Naive thymus-derived CD4-positive, alpha-beta T cell (primary cell): ENCODE data around the gene CORO1C. TPM values are rescaled to one million over a fixed set of nuclear protein-coding genes. Genes with fewer than 3 reads are reported as not detected.

Experiments
- ATAC-seq: fragments of 150-1000 bp; cut with Tn5 transposase; 2 replicates; pipeline ENCODE4 v1.10.0; 2021; ENCODE audit warnings: mild to moderate bottlenecking, moderate library complexity
- CTCF ChIA-PET: fragments of 350-600 bp; sonication (Branson Sonifier 250); formaldehyde crosslinking; loops from one replicate; lab custom pipeline; 2021; ENCODE audit warnings: antibody characterized with exemption; lab: Charles Lee
- POLR2A ChIA-PET: fragments of 350-600 bp; sonication (Branson Sonifier 250); formaldehyde crosslinking; loops from one replicate; lab custom pipeline; 2021; ENCODE audit warnings: antibody characterized with exemption, inconsistent platforms; lab: Charles Lee
- DNase-seq, 9 donors: peaks; one replicate each; pipeline versions ENCODE4 v3.0.0 to v3.0.0-alpha.2; 2020 to 2022; ENCODE audit warnings: mixed read lengths in 1 of 9
- H3K27ac ChIP-seq: one replicate; pipeline ENCODE4 v1.7.0; 2013; ENCODE audit warnings: mild to moderate bottlenecking, low read depth, low read length, moderate library complexity
- H3K27me3 ChIP-seq, 2 donors: one replicate each; pipeline ENCODE4 v1.7.0; 2013; ENCODE audit warnings: low read length in 2 of 2, mild to moderate bottlenecking in 2 of 2, moderate library complexity in 2 of 2; ENCODE audit not compliant: control insufficient read depth in 2 of 2, insufficient read depth in 2 of 2
- H3K36me3 ChIP-seq, 3 experiments: 1 replicate in 2 of 3; 2 replicates in 1 of 3; pipeline ENCODE4 v1.7.0; 2013; ENCODE audit warnings: low read length in 3 of 3, mild to moderate bottlenecking in 3 of 3, moderate library complexity in 1 of 3; ENCODE audit not compliant: insufficient read depth in 3 of 3, control insufficient read depth in 2 of 3
- H3K4me1 ChIP-seq, 2 donors: one replicate each; pipeline ENCODE4 v1.7.0; 2013; ENCODE audit warnings: low read length in 2 of 2, mild to moderate bottlenecking in 2 of 2, moderate library complexity in 1 of 2; ENCODE audit not compliant: control insufficient read depth in 2 of 2, insufficient read depth in 2 of 2
- H3K4me3 ChIP-seq: 2 replicates; pipeline ENCODE4 v1.7.0; 2013; ENCODE audit warnings: mild to moderate bottlenecking, low read length
- H3K9me3 ChIP-seq, 3 experiments: 1 replicate in 2 of 3; 2 replicates in 1 of 3; pipeline ENCODE4 v1.7.0; 2013; ENCODE audit warnings: low read length in 3 of 3; ENCODE audit not compliant: control insufficient read depth in 2 of 3
- H3K27ac Mint-ChIP-seq, 9 donors: one replicate each; pipeline ENCODE4 v1.8.0; 2020 to 2022; ENCODE audit warnings: mixed read lengths in 9 of 9, mild to moderate bottlenecking in 8 of 9, moderate library complexity in 5 of 9, inconsistent platforms in 2 of 9
- H3K27me3 Mint-ChIP-seq, 5 donors: one replicate each; pipeline ENCODE4 v1.8.0; 2021 to 2022; ENCODE audit warnings: mixed read lengths in 5 of 5, mild to moderate bottlenecking in 1 of 5
- H3K36me3 Mint-ChIP-seq, 5 donors: one replicate each; pipeline ENCODE4 v1.8.0; 2020 to 2022; ENCODE audit warnings: mixed read lengths in 5 of 5, mild to moderate bottlenecking in 3 of 5, inconsistent platforms in 1 of 5
- H3K4me1 Mint-ChIP-seq, 7 donors: one replicate each; pipeline ENCODE4 v1.8.0; 2020 to 2022; ENCODE audit warnings: mixed read lengths in 7 of 7, mild to moderate bottlenecking in 3 of 7, inconsistent platforms in 1 of 7
- H3K4me3 Mint-ChIP-seq, 10 donors: one replicate each; pipeline ENCODE4 v1.8.0; 2020 to 2022; ENCODE audit warnings: mild to moderate bottlenecking in 10 of 10, mixed read lengths in 10 of 10, moderate library complexity in 6 of 10, inconsistent platforms in 2 of 10
- H3K9me3 Mint-ChIP-seq, 11 donors: one replicate each; pipeline ENCODE4 v1.8.0; 2020 to 2022; ENCODE audit warnings: mixed read lengths in 11 of 11, mild to moderate bottlenecking in 4 of 11, inconsistent platforms in 1 of 11, moderate library complexity in 1 of 11
- intact Hi-C, 2 donors: fragments of 100-400 bp; cut with micrococcal nuclease; formaldehyde crosslinking; loops; one replicate each; pipeline ENCODE4 v1.15.1; 2023
- polyA plus RNA-seq, 2 donors: library from polyadenylated mRNA; unstranded; fragments of 300-500 nt; fragmentation: Illumina TruSeq; gene quantifications; one replicate each; pipeline ENCODE4 v1.2.3, GENCODE V29; 2021
- total RNA-seq, 6 experiments: library from RNA in 5 of 6; stranded (reverse) in 5 of 6; gene quantifications; 1 replicate in 5 of 6; 2 replicates in 1 of 6; pipeline ENCODE4 v1.2.3 and lab custom pipeline; 2021 to 2026

The CORO1C gene
- total and polyA plus RNA-seq, 7 experiments from 2014 or later = 2.5 to 71.8 (median 8.9) TPM

DNA sequence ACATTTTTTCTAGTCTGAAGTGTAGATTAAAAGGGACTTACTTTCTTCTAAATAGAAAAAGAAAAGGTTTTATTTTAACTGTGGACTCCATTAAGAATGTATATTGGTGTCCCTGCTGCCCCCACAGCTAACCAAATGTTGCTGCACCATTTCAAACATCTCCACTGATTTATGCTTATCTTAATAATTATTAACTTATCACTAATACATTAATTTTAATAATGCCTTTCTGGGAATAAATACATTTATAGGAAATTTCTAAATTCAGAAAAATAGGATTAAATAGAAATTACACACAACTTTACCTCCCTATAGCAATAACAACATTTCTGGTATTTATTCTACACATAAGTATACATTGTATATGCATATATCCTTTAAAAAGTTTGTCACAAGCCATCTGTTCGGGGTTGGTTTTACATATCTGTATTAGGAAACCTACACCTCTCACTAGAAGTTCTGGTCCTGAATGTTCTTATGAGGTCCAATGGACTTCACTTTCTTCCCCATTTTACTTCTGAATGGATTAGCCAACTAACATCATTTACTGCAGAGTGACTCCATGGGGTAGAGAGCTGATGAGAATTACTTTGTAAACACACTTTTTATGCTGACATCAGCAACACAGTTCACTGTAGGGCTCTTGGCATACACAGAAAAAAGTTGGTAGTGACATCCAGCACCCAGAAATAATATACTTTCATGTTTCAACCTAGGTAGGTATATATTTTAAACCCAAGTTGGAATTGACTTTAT, 88.2 kb downstream of the CORO1C start:
- Mint-ChIP-seq H3K4me3 (no peak overlapping the region), H3K27ac (no peak overlapping the region), H3K4me1 (peaks cover 24 to 50% (median 38%) of the 10 kb centered on the region in 7 donors), H3K9me3 (no peaks in the 10 kb centered on the region), H3K27me3 (no peaks in the 10 kb centered on the region), H3K36me3 (peaks cover 0 to 13% (median 0%) of the 10 kb centered on the region in 5 donors)
- H3K27ac ChIP-seq = no peak overlapping the region
- H3K27me3 ChIP-seq = no peaks in the 10 kb centered on the region
- ChIA-PET CTCF (no interaction called here), POLR2A (interaction anchor here (0.5 to 1.3 kb wide), 4 partner anchors 10 to 1317 kb away, joined by 3 to 6 read pairs (median 3); partner anchors contain the start of gene SELPLG)
- no peak overlapping the region for H3K4me3 ChIP-seq
- intact Hi-C loops = no loop called here
- no peak for DNase-seq
- H3K4me1 ChIP-seq = peaks cover 0 to 27% of the 10 kb centered on the region in 2 donors
- ATAC-seq = no peak
- H3K36me3 ChIP-seq = no peaks in the 10 kb centered on the region
- H3K9me3 ChIP-seq = no peaks in the 10 kb centered on the region

DNA sequence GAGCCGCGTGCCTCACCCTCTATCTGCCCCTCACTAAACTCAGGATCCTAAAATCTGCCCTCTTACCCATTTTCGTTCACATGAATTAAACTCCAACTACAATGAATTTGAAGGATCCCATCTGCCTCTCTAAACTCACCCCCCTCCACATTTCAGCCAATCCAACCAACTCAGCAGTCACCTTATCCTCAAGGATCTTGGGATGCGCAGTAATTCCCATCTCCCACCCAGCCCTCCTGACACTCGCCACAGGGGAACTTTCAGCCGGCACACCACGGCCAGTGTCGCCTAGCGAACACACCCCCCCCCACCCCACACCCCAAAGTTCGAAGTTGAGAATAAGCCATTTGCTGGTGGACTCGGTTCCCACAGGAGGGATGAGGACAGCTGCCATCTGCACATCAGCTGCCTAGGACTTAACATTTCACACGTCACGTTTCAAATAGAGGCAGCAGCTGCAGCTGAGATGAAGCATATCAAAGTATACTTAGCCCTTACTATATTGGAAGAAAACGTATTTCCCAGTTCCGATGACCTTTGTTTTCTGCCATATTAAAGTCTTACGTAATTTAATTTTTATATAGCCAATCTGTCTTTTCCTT, 88.9 kb downstream of the CORO1C start:
- intact Hi-C loops = no loop called here
- no peak overlapping the region for H3K27ac ChIP-seq
- H3K9me3 Mint-ChIP-seq = no peaks in the 10 kb centered on the region
- peaks cover 0 to 13% (median 0%) of the 10 kb centered on the region in 5 donors for H3K36me3 Mint-ChIP-seq
- ATAC-seq (no peak), DNase-seq (no peak)
- ChIA-PET POLR2A (interaction anchor here (0.5 to 1.3 kb wide), 4 partner anchors 9 to 1316 kb away, joined by 3 to 6 read pairs (median 3); partner anchors contain the start of gene SELPLG), CTCF (interaction anchor here (0.6 kb wide), 1 partner anchor 1346 kb away, joined by 3 read pairs; no protein-coding TSS in a partner anchor)
- H3K4me1 Mint-ChIP-seq = peaks cover 28 to 56% (median 41%) of the 10 kb centered on the region in 7 donors
- peak overlapping the region in 5 of 9 donors; percentile 19 to 56 (median 32) for H3K27ac Mint-ChIP-seq
- no peaks in the 10 kb centered on the region for H3K27me3 Mint-ChIP-seq
- no peaks in the 10 kb centered on the region for H3K36me3 ChIP-seq
- H3K27me3 ChIP-seq = no peaks in the 10 kb centered on the region
- H3K4me1 ChIP-seq = peaks cover 0 to 27% of the 10 kb centered on the region in 2 donors
- no peak overlapping the region for H3K4me3 ChIP-seq
- H3K4me3 Mint-ChIP-seq = no peak overlapping the region
- H3K9me3 ChIP-seq = no peaks in the 10 kb centered on the region

- H3K4me3 ChIP-seq = no peak overlapping the region
- no peaks in the 10 kb centered on the region for H3K27me3 Mint-ChIP-seq
- CTCF ChIA-PET = interaction anchor here (0.6 to 2.5 kb wide), 4 partner anchors 11 to 1347 kb away, joined by 3 to 13 read pairs (median 4); no protein-coding TSS in a partner anchor
- H3K36me3 Mint-ChIP-seq = peaks cover 0 to 11% (median 0%) of the 10 kb centered on the region in 5 donors
- POLR2A ChIA-PET = interaction anchor here (0.6 to 1.9 kb wide), 5 partner anchors 10 to 80 kb away, joined by 3 to 5 read pairs (median 4); partner anchors contain the start of gene ISCU
- no peaks in the 10 kb centered on the region for H3K36me3 ChIP-seq
- H3K9me3 Mint-ChIP-seq = no peaks in the 10 kb centered on the region
- no peak overlapping the region for H3K4me3 Mint-ChIP-seq
- ATAC-seq (peak; percentile 19), DNase-seq (no peak)
- H3K4me1 ChIP-seq = peaks cover 0 to 22% of the 10 kb centered on the region in 2 donors
- no peak overlapping the region for H3K27ac ChIP-seq
- H3K9me3 ChIP-seq = no peaks in the 10 kb centered on the region
- no peaks in the 10 kb centered on the region for H3K27me3 ChIP-seq
- peak overlapping the region in 5 of 9 donors; percentile 19 to 56 (median 33) for H3K27ac Mint-ChIP-seq
- H3K4me1 Mint-ChIP-seq = peaks cover 32 to 55% (median 39%) of the 10 kb centered on the region in 7 donors
- intact Hi-C loops = no loop called here
These were observed 89.7 kb downstream of the CORO1C start for GRCh38 chr12:108641446-108642268.

DNA sequence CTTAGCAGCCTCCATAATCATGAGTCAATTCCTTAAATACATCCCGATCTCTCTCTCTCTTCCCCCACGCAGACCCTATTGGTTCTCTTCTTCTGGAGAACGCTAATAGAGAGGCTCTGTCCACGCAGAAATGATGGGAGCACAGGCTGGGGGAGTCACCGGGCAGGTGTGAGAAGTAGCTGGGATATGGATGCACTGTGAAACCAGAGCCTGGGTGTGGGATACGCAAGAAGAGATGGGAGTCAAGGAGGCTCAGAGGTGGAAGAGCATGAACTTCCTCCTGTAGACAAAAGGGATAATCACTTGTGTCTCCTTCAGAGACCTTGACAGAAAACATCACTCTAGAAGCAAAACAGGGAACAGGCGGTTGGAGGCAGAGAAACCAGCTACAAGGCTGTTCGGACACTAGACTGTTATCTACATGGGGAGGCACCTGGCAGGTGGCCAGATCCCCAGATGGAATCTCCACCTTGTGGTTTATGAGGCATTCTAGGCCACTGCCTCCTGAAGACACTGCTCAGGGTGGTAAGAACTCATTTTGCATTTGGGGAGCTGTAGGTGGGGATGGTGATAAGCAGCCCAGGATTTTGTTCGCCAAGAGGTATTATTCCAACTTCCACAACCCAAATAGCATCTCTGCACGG, 90.4 kb downstream of the CORO1C start:
- DNase-seq (no peak), ATAC-seq (no peak)
- CTCF ChIA-PET = interaction anchor here (1.1 to 2.5 kb wide), 3 partner anchors 10 to 77 kb away, joined by 3 to 13 read pairs (median 4); no protein-coding TSS in a partner anchor
- H3K36me3 ChIP-seq = no peaks in the 10 kb centered on the region
- no peaks in the 10 kb centered on the region for H3K27me3 ChIP-seq
- H3K27me3 Mint-ChIP-seq = no peaks in the 10 kb centered on the region
- H3K27ac Mint-ChIP-seq = peak overlapping the region in 3 of 9 donors; percentile 33 to 78 (median 68)
- intact Hi-C loops = no loop called here
- H3K36me3 Mint-ChIP-seq = peaks cover 0 to 9% (median 0%) of the 10 kb centered on the region in 5 donors
- H3K4me1 ChIP-seq = peaks cover 5 to 22% of the 10 kb centered on the region in 2 donors
- H3K9me3 Mint-ChIP-seq = no peaks in the 10 kb centered on the region
- POLR2A ChIA-PET = interaction anchor here (0.6 to 1.9 kb wide), 5 partner anchors 11 to 79 kb away, joined by 3 to 5 read pairs (median 4); partner anchors contain the start of gene ISCU
- H3K4me1 Mint-ChIP-seq = peaks cover 30 to 54% (median 38%) of the 10 kb centered on the region in 7 donors
- H3K9me3 ChIP-seq = no peaks in the 10 kb centered on the region
- no peak overlapping the region for H3K27ac ChIP-seq
- H3K4me3 ChIP-seq = no peak overlapping the region
- no peak overlapping the region for H3K4me3 Mint-ChIP-seq

- peaks cover 21 to 22% of the 10 kb centered on the region in 2 donors for H3K4me1 ChIP-seq
- no peaks in the 10 kb centered on the region for H3K27me3 ChIP-seq
- no peak overlapping the region for H3K4me3 ChIP-seq
- Mint-ChIP-seq H3K27ac (peak overlapping the region in 5 of 9 donors; percentile 0 to 68 (median 16)), H3K36me3 (peaks cover 0 to 7% (median 0%) of the 10 kb centered on the region in 5 donors), H3K4me3 (no peak overlapping the region), H3K4me1 (peaks cover 25 to 57% (median 39%) of the 10 kb centered on the region in 7 donors), H3K27me3 (no peaks in the 10 kb centered on the region), H3K9me3 (no peaks in the 10 kb centered on the region)
- CTCF ChIA-PET = interaction anchor here (1.1 to 2.5 kb wide), 5 partner anchors 22 to 164 kb away, joined by 3 to 13 read pairs (median 3); no protein-coding TSS in a partner anchor
- H3K9me3 ChIP-seq = no peaks in the 10 kb centered on the region
- ATAC-seq = no peak
- H3K27ac ChIP-seq = no peak overlapping the region
- intact Hi-C loops = loop anchor here in 1 of 2 donors (10.0 kb wide), 2 partner anchors 1246 to 1544 kb away; partner anchors contain the start of genes CRY1 and GLTP
- POLR2A ChIA-PET = interaction anchor here (0.6 to 11.1 kb wide), 6 partner anchors 8 to 1486 kb away, joined by 3 to 200 read pairs (median 4); partner anchors contain the start of genes ISCU and SART3
- H3K36me3 ChIP-seq = no peaks in the 10 kb centered on the region
- DNase-seq = no peak
These were observed 92.1 kb downstream of the CORO1C start for GRCh38 chr12:108638997-108639822.
